Measurements from ENCODE around the gene MYL5. TPM values are rescaled to one million over a fixed set of nuclear protein-coding genes. Genes with fewer than 3 reads are reported as not detected.
A peak's percentile ranks its signal among the peaks of the same experiment; 100 is the strongest.

MYL5 gene
- total and polyA plus RNA-seq, 2 of the 13 experiments (the other 11 are each of a cell fraction or from before 2014, with no cell fraction given), result 6.5 to 16.0 TPM

GRCh38 chr4:673349-674091, 822 bp upstream of the MYL5 start (continued):
- no peak for TF ChIP-seq ELK4 (CRISPR knock-in tag; IDR thresholded peaks at IDR 0.05; ENCODE audit: borderline replicate concordance)
- TF ChIP-seq NR2F2 (IDR thresholded peaks at IDR 0.05; ENCODE audit: borderline replicate concordance, low read depth), result no peak
- no peak for TF ChIP-seq NFKBIZ (CRISPR knock-in tag; IDR thresholded peaks at IDR 0.05)
- TF ChIP-seq NBN (conservative IDR thresholded peaks at IDR 0.05), result no peak
- TF ChIP-seq TFDP1 (CRISPR knock-in tag; IDR thresholded peaks at IDR 0.05; ENCODE audit: borderline replicate concordance), result peak; percentile 88; the same call in 1 of the 2 replicates
- TF ChIP-seq SAP130 (CRISPR knock-in tag; IDR thresholded peaks at IDR 0.05; ENCODE audit: low read depth), result 0 out of 2 replicates have a peak, but pooled peaks have one; percentile 28
- no peak for TF ChIP-seq ZFP36 (IDR thresholded peaks at IDR 0.05; ENCODE audit: borderline replicate concordance, low read depth, low read length, partially characterized antibody)
- 0 out of 4 replicates have a peak, but pooled peaks of 1 of the 2 experiments have one; percentile 35 for TF ChIP-seq KLF16 (CRISPR knock-in tag; IDR thresholded peaks at IDR 0.05)
- TF ChIP-seq ZBTB34 (CRISPR knock-in tag; IDR thresholded peaks at IDR 0.05), result no peak
- no peak for TF ChIP-seq ZFY (CRISPR knock-in tag; IDR thresholded peaks at IDR 0.05)
- TF ChIP-seq SP4 (CRISPR knock-in tag; IDR thresholded peaks at IDR 0.05), result no peak; the same call in 1 of the 2 replicates
- no peak for TF ChIP-seq ARNTL (CRISPR knock-in tag; IDR thresholded peaks at IDR 0.05)
- TF ChIP-seq HMG20B (CRISPR knock-in tag; conservative IDR thresholded peaks at IDR 0.05), result no peak
- no peak for TF ChIP-seq DNMT1 (CRISPR knock-in tag; IDR thresholded peaks at IDR 0.05)
- TF ChIP-seq SAFB2 (CRISPR knock-in tag; IDR thresholded peaks at IDR 0.05; ENCODE audit: borderline replicate concordance, low read depth), result no peak
- no peak for TF ChIP-seq RXRA (CRISPR knock-in tag; IDR thresholded peaks at IDR 0.05)
- TF ChIP-seq DNMT3B (CRISPR knock-in tag; conservative IDR thresholded peaks at IDR 0.05), result no peak
- TF ChIP-seq ZNF724P (CRISPR knock-in tag; IDR thresholded peaks at IDR 0.05; ENCODE audit: borderline replicate concordance), result no peak
- no peak for TF ChIP-seq ZKSCAN5 (CRISPR knock-in tag; IDR thresholded peaks at IDR 0.05)
- 0 out of 2 replicates have a peak, but pooled peaks have one; percentile 3 for TF ChIP-seq ZNF879 (CRISPR knock-in tag; IDR thresholded peaks at IDR 0.05)
- TF ChIP-seq, protein P1, sequence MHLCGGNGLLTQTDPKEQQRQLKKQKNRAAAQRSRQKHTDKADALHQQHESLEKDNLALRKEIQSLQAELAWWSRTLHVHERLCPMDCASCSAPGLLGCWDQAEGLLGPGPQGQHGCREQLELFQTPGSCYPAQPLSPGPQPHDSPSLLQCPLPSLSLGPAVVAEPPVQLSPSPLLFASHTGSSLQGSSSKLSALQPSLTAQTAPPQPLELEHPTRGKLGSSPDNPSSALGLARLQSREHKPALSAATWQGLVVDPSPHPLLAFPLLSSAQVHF (CRISPR knock-in tag; IDR thresholded peaks at IDR 0.05), result peak; percentile 71; the same call in 1 of the 2 replicates
- no peak for TF ChIP-seq SMAD1 (CRISPR knock-in tag; IDR thresholded peaks at IDR 0.05; ENCODE audit: borderline replicate concordance, low read depth)
- no peak for TF ChIP-seq ZNF468 (CRISPR knock-in tag; IDR thresholded peaks at IDR 0.05)
- peak; percentile 61 for TF ChIP-seq HNF4A (CRISPR knock-in tag; IDR thresholded peaks at IDR 0.05)
- TF ChIP-seq RNF2 (conservative IDR thresholded peaks at IDR 0.05; ENCODE audit: low read depth), result peak; percentile 77
- no peak for TF ChIP-seq ZNF253 (CRISPR knock-in tag; IDR thresholded peaks at IDR 0.05; ENCODE audit: borderline replicate concordance)
- TF ChIP-seq ZNF605 (CRISPR knock-in tag; IDR thresholded peaks at IDR 0.05), result peak; percentile 62
